ENCODE data around the gene SRGN.

GRCh38 chr10:69073736-69074364, 14.1 kb upstream of the SRGN start:
- TF ChIP-seq CTCF (conservative IDR thresholded peaks at IDR 0.05; ENCODE audit: low read depth, low read length) (no peak), EZH2 (IDR thresholded peaks at IDR 0.05; ENCODE audit: borderline replicate concordance, low read depth, low read length, poor library complexity, severe bottlenecking) (no peak)

Data from A673 (cell line).